ENCODE measurements around the gene ATP5ME. TPM values are rescaled to one million over a fixed set of nuclear protein-coding genes. Genes with fewer than 3 reads are reported as not detected.

Gene ATP5ME
- total and polyA plus RNA-seq, 4 donors = 31.4 to 621 (median 169) TPM

GRCh38 chr4:721261-722168, 47.4 kb upstream of the ATP5ME start:
- no peaks in the 10 kb centered on the region for H3K27me3 ChIP-seq (ENCODE audit: control insufficient read depth in 4 of 4, insufficient read depth in 4 of 4, low read length in 3 of 4)
- no peak overlapping the region for H3K4me3 ChIP-seq (ENCODE audit: low read depth in 1 of 3, low read length in 3 of 3)
- TF ChIP-seq RAD21 (IDR thresholded peaks at IDR 0.05) (no peak), NR2F2 (IDR thresholded peaks at IDR 0.05) (peak; percentile 75), CTCF (IDR thresholded peaks at IDR 0.05; ENCODE audit: low read depth, low read length, missing input control) (no peak), TAF1 (conservative IDR thresholded peaks at IDR 0.05) (no peak)
- no peaks in the 10 kb centered on the region for H3K9me3 ChIP-seq (ENCODE audit: control insufficient read depth in 4 of 4, low read length in 3 of 4)
- H3K27ac ChIP-seq (ENCODE audit: low read depth in 1 of 2, low read length in 2 of 2) = peak overlapping the region in 1 of 2 donors; percentile 14
- WGBS = 80% methylated on average over 31 of the region's 31 CpGs
- DNase-seq (ENCODE audit: low spot score) = no peak
- peaks cover 0 to 9% (median 0%) of the 10 kb centered on the region in 4 donors for H3K4me1 ChIP-seq (ENCODE audit: control insufficient read depth in 4 of 4, insufficient read depth in 4 of 4, low read length in 3 of 4)
- peaks cover 0 to 6% (median 4%) of the 10 kb centered on the region in 4 donors for H3K36me3 ChIP-seq (ENCODE audit: control insufficient read depth in 4 of 4, insufficient read depth in 3 of 4, low read depth in 1 of 4, low read length in 3 of 4)
- H3K9ac ChIP-seq (ENCODE audit: low read depth in 1 of 2, low read length in 2 of 2) = no peak overlapping the region

- H3K4me1 ChIP-seq (ENCODE audit: control insufficient read depth in 4 of 4, insufficient read depth in 4 of 4, low read length in 3 of 4) = peaks cover 0 to 9% (median 0%) of the 10 kb centered on the region in 4 donors
- no peak overlapping the region for H3K9ac ChIP-seq (ENCODE audit: low read depth in 1 of 2, low read length in 2 of 2)
- WGBS = 96% methylated on average over 59 of the region's 59 CpGs
- no peaks in the 10 kb centered on the region for H3K9me3 ChIP-seq (ENCODE audit: control insufficient read depth in 4 of 4, low read length in 3 of 4)
- DNase-seq (ENCODE audit: low spot score) = no peak
- H3K27me3 ChIP-seq (ENCODE audit: control insufficient read depth in 4 of 4, insufficient read depth in 4 of 4, low read length in 3 of 4) = no peaks in the 10 kb centered on the region
- no peak for TF ChIP-seq MAX (IDR thresholded peaks at IDR 0.05)
- TF ChIP-seq GABPA (IDR thresholded peaks at IDR 0.05 in 1 of 2, conservative IDR thresholded peaks at IDR 0.05 in 1 of 2) = no peak
- no peak for TF ChIP-seq NR2F2 (IDR thresholded peaks at IDR 0.05)
- no peak for TF ChIP-seq RAD21 (IDR thresholded peaks at IDR 0.05)
- no peak for TF ChIP-seq YY1 (IDR thresholded peaks at IDR 0.05)
- TF ChIP-seq JUND (IDR thresholded peaks at IDR 0.05) = no peak
- TF ChIP-seq EGR1 (IDR thresholded peaks at IDR 0.05; ENCODE audit: low read depth in 2 of 2) = no peak
- no peak for TF ChIP-seq CTCF (IDR thresholded peaks at IDR 0.05; ENCODE audit: low read depth, low read length, missing input control)
- no peak for TF ChIP-seq TAF1 (conservative IDR thresholded peaks at IDR 0.05)
- no peak for TF ChIP-seq HNF4A (conservative IDR thresholded peaks at IDR 0.05)
- no peak for TF ChIP-seq REST (IDR thresholded peaks at IDR 0.05)
- no peak for TF ChIP-seq ATF3 (IDR thresholded peaks at IDR 0.05)
- TF ChIP-seq, protein P1, sequence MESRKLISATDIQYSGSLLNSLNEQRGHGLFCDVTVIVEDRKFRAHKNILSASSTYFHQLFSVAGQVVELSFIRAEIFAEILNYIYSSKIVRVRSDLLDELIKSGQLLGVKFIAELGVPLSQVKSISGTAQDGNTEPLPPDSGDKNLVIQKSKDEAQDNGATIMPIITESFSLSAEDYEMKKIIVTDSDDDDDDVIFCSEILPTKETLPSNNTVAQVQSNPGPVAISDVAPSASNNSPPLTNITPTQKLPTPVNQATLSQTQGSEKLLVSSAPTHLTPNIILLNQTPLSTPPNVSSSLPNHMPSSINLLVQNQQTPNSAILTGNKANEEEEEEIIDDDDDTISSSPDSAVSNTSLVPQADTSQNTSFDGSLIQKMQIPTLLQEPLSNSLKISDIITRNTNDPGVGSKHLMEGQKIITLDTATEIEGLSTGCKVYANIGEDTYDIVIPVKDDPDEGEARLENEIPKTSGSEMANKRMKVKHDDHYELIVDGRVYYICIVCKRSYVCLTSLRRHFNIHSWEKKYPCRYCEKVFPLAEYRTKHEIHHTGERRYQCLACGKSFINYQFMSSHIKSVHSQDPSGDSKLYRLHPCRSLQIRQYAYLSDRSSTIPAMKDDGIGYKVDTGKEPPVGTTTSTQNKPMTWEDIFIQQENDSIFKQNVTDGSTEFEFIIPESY (IDR thresholded peaks at IDR 0.05) = no peak
- H3K27ac ChIP-seq (ENCODE audit: low read depth in 1 of 2, low read length in 2 of 2) = no peak overlapping the region
- H3K4me3 ChIP-seq (ENCODE audit: low read depth in 1 of 3, low read length in 3 of 3) = no peak overlapping the region
- H3K36me3 ChIP-seq (ENCODE audit: control insufficient read depth in 4 of 4, insufficient read depth in 3 of 4, low read depth in 1 of 4, low read length in 3 of 4) = peaks cover 0 to 6% (median 4%) of the 10 kb centered on the region in 4 donors
These were observed 46.2 kb upstream of the ATP5ME start for GRCh38 chr4:720111-720860.

Data from liver (tissue), 9 donors.